HepG2 (cell line): Measurements from ENCODE around the gene ATG4D. TPM values are rescaled to one million over a fixed set of nuclear protein-coding genes. Genes with fewer than 3 reads are reported as not detected.

Experiments
- ESRRA ChIP-seq: sonication (generic); formaldehyde crosslinking; IDR thresholded peaks from 2 replicates; pipeline ENCODE4 v1.5.1; 2020; ENCODE audit warnings: mild to moderate bottlenecking, low read depth, missing genetic modification reagents
- KLF16 ChIP-seq, 2 experiments: sonication (generic) in 1 of 2; formaldehyde crosslinking in 1 of 2; IDR thresholded peaks; 2 replicates each; pipeline versions ENCODE4 v1.6.1 to v1.8.0; 2016 to 2023; ENCODE audit warnings: missing genetic modification reagents in 2 of 2, missing compliant biosample characterization in 1 of 2
- MIXL1 ChIP-seq: IDR thresholded peaks from 2 replicates; pipeline ENCODE4 v1.6.1; 2016
- MXD1 ChIP-seq: sonication (generic); formaldehyde crosslinking; IDR thresholded peaks from 2 replicates; pipeline ENCODE4 v1.4.0; 2020; ENCODE audit warnings: mild to moderate bottlenecking, missing genetic modification reagents
- NFE2L1 ChIP-seq: sonication (generic); formaldehyde crosslinking; IDR thresholded peaks from 2 replicates; pipeline ENCODE4 v1.4.0; 2020; ENCODE audit warnings: missing genetic modification reagents, mild to moderate bottlenecking, borderline replicate concordance
- NFKBIZ ChIP-seq: IDR thresholded peaks from 2 replicates; pipeline ENCODE4 v1.6.1; 2018; ENCODE audit warnings: missing genetic modification reagents, missing compliant biosample characterization
- PHF20 ChIP-seq: sonication (generic); formaldehyde crosslinking; IDR thresholded peaks from 2 replicates; pipeline ENCODE4 v1.5.0; 2020; ENCODE audit warnings: mild to moderate bottlenecking, missing genetic modification reagents
- ZBTB3 ChIP-seq: sonication (generic); formaldehyde crosslinking; IDR thresholded peaks from 2 replicates; pipeline ENCODE4 v1.4.0; 2020; ENCODE audit warnings: low read depth, mild to moderate bottlenecking, moderate library complexity, missing genetic modification reagents, borderline replicate concordance
- ZNF12 ChIP-seq: sonication (generic); formaldehyde crosslinking; IDR thresholded peaks from 2 replicates; pipeline ENCODE4 v1.5.0; 2020; ENCODE audit warnings: missing genetic modification reagents
- ZNF230 ChIP-seq: sonication (generic); formaldehyde crosslinking; IDR thresholded peaks from 2 replicates; pipeline ENCODE4 v1.4.0; 2020; ENCODE audit warnings: mild to moderate bottlenecking, missing genetic modification reagents
- ZNF24 ChIP-seq: fragments of 450-650 bp; IDR thresholded peaks from 2 replicates; pipeline ENCODE4 v1.6.1; 2017; ENCODE audit warnings: antibody characterized with exemption, mild to moderate bottlenecking
- ZNF331 ChIP-seq: sonication (generic); formaldehyde crosslinking; IDR thresholded peaks from 2 replicates; pipeline ENCODE4 v1.4.0; 2020; ENCODE audit warnings: missing genetic modification reagents
- ZNF503 ChIP-seq: sonication (generic); formaldehyde crosslinking; IDR thresholded peaks from 2 replicates; pipeline ENCODE4 v1.4.0; 2020; ENCODE audit warnings: missing genetic modification reagents
- ZNF839 ChIP-seq: sonication (generic); formaldehyde crosslinking; IDR thresholded peaks from 2 replicates; pipeline ENCODE4 v1.4.0; 2020; ENCODE audit warnings: missing genetic modification reagents, mild to moderate bottlenecking, borderline replicate concordance
- polyA plus RNA-seq, 8 experiments: library from polyadenylated mRNA; depleted of rRNA in 3 of 8; stranded (reverse) in 7 of 8; unstranded in 1 of 8; fragments of >200 nt; fragmentation: Illumina TruSeq in 4 of 8; extraction: Trizol in 4 of 8; gene quantifications; 2 replicates each; pipeline versions ENCODE4 v1.2.1 to v1.2.3, GENCODE V29; 2011 to 2016; ENCODE audit warnings: low read depth in 4 of 8, missing spikeins in 1 of 8, mixed read lengths in 1 of 8; ENCODE audit not compliant: insufficient read depth in 1 of 8
- total RNA-seq, 5 experiments: library from RNA; depleted of rRNA; stranded (reverse); fragments of >200 nt; fragmentation: Illumina TruSeq; extraction: Trizol; gene quantifications; 2 replicates each; pipeline ENCODE4 v1.2.3, GENCODE V29; 2016; ENCODE audit warnings: low read depth in 1 of 5
- TF ChIP-seq, protein P1 (sequence below): sonication (generic); formaldehyde crosslinking; IDR thresholded peaks from 2 replicates; pipeline ENCODE4 v1.4.0; 2020; ENCODE audit warnings: missing genetic modification reagents
- TF ChIP-seq, protein P2 (sequence below): IDR thresholded peaks from 2 replicates; pipeline ENCODE4 v1.4.0; 2020; ENCODE audit warnings: mild to moderate bottlenecking, missing genetic modification reagents
- TF ChIP-seq, protein P3 (sequence below): sonication (generic); formaldehyde crosslinking; IDR thresholded peaks from 2 replicates; pipeline ENCODE4 v1.8.1; 2023; ENCODE audit warnings: missing genetic modification reagents, inconsistent platforms, borderline replicate concordance
- TF ChIP-seq, protein P4 (sequence below): sonication (generic); formaldehyde crosslinking; conservative IDR thresholded peaks from 2 replicates; pipeline ENCODE4 v1.4.0; 2020; ENCODE audit warnings: mild to moderate bottlenecking, missing genetic modification reagents, moderate library complexity

The ATG4D gene
- total and polyA plus RNA-seq, 2 of the 13 experiments (the other 11 are each of a cell fraction or from before 2014, with no cell fraction given), result 17.8 to 19.0 TPM

- TF ChIP-seq ZNF503 (CRISPR knock-in tag) (peak; percentile 65), ZNF24 (no peak), PHF20 (CRISPR knock-in tag) (peak; percentile 43; the same call in 1 of the 2 replicates), ZNF12 (CRISPR knock-in tag) (peak; percentile 57), MIXL1 (CRISPR knock-in tag) (peak; percentile 36; the same call in 1 of the 2 replicates), NFE2L1 (CRISPR knock-in tag) (peak; percentile 98), ZBTB3 (CRISPR knock-in tag) (peak; percentile 53; the same call in 1 of the 2 replicates), KLF16 (CRISPR knock-in tag; IDR thresholded peaks at IDR 0.05) (peak in 1 of 2 experiments; percentile 62; a peak in 2 of 4 replicates), MXD1 (CRISPR knock-in tag) (peak; percentile 70; the same call in 1 of the 2 replicates), ZNF230 (no peak; the same call in 1 of the 2 replicates), ESRRA (CRISPR knock-in tag) (no peak; the same call in none of the 2 replicates), ZNF331 (CRISPR knock-in tag) (peak; percentile 84), NFKBIZ (0 out of 2 replicates have a peak, but pooled peaks have one; percentile 23), ZNF839 (peak; percentile 51; the same call in 1 of the 2 replicates)
- TF ChIP-seq, protein P1, sequence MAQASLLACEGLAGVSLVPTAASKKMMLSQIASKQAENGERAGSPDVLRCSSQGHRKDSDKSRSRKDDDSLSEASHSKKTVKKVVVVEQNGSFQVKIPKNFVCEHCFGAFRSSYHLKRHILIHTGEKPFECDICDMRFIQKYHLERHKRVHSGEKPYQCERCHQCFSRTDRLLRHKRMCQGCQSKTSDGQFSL, result peak; percentile 87
- TF ChIP-seq, protein P2, sequence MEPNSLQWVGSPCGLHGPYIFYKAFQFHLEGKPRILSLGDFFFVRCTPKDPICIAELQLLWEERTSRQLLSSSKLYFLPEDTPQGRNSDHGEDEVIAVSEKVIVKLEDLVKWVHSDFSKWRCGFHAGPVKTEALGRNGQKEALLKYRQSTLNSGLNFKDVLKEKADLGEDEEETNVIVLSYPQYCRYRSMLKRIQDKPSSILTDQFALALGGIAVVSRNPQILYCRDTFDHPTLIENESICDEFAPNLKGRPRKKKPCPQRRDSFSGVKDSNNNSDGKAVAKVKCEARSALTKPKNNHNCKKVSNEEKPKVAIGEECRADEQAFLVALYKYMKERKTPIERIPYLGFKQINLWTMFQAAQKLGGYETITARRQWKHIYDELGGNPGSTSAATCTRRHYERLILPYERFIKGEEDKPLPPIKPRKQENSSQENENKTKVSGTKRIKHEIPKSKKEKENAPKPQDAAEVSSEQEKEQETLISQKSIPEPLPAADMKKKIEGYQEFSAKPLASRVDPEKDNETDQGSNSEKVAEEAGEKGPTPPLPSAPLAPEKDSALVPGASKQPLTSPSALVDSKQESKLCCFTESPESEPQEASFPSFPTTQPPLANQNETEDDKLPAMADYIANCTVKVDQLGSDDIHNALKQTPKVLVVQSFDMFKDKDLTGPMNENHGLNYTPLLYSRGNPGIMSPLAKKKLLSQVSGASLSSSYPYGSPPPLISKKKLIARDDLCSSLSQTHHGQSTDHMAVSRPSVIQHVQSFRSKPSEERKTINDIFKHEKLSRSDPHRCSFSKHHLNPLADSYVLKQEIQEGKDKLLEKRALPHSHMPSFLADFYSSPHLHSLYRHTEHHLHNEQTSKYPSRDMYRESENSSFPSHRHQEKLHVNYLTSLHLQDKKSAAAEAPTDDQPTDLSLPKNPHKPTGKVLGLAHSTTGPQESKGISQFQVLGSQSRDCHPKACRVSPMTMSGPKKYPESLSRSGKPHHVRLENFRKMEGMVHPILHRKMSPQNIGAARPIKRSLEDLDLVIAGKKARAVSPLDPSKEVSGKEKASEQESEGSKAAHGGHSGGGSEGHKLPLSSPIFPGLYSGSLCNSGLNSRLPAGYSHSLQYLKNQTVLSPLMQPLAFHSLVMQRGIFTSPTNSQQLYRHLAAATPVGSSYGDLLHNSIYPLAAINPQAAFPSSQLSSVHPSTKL (CRISPR knock-in tag), result peak; percentile 55; the same call in 1 of the 2 replicates
- TF ChIP-seq, protein P3, sequence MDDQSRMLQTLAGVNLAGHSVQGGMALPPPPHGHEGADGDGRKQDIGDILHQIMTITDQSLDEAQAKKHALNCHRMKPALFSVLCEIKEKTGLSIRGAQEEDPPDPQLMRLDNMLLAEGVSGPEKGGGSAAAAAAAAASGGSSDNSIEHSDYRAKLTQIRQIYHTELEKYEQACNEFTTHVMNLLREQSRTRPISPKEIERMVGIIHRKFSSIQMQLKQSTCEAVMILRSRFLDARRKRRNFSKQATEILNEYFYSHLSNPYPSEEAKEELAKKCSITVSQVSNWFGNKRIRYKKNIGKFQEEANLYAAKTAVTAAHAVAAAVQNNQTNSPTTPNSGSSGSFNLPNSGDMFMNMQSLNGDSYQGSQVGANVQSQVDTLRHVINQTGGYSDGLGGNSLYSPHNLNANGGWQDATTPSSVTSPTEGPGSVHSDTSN, result no peak
- TF ChIP-seq, protein P4, sequence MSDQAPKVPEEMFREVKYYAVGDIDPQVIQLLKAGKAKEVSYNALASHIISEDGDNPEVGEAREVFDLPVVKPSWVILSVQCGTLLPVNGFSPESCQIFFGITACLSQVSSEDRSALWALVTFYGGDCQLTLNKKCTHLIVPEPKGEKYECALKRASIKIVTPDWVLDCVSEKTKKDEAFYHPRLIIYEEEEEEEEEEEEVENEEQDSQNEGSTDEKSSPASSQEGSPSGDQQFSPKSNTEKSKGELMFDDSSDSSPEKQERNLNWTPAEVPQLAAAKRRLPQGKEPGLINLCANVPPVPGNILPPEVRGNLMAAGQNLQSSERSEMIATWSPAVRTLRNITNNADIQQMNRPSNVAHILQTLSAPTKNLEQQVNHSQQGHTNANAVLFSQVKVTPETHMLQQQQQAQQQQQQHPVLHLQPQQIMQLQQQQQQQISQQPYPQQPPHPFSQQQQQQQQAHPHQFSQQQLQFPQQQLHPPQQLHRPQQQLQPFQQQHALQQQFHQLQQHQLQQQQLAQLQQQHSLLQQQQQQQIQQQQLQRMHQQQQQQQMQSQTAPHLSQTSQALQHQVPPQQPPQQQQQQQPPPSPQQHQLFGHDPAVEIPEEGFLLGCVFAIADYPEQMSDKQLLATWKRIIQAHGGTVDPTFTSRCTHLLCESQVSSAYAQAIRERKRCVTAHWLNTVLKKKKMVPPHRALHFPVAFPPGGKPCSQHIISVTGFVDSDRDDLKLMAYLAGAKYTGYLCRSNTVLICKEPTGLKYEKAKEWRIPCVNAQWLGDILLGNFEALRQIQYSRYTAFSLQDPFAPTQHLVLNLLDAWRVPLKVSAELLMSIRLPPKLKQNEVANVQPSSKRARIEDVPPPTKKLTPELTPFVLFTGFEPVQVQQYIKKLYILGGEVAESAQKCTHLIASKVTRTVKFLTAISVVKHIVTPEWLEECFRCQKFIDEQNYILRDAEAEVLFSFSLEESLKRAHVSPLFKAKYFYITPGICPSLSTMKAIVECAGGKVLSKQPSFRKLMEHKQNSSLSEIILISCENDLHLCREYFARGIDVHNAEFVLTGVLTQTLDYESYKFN (CRISPR knock-in tag), result peak; percentile 45; the same call in 1 of the 2 replicates
Measured at GRCh38 chr19:10502524-10503001, 41.1 kb upstream of the ATG4D start (continued).
